Upper lobe of right lung (tissue), 1 donor: ENCODE results near the gene PEMT. TPM values are rescaled to one million over a fixed set of nuclear protein-coding genes. Genes with fewer than 3 reads are reported as not detected.
A peak's percentile ranks its signal among the peaks of the same experiment; 100 is the strongest.
"Not testable (repeated sequence)": the region's sequence is repeated elsewhere in the genome, so short reads cannot be mapped to it uniquely, and the experiment has no call there.

Source experiments
- ATAC-seq: fragments of 200-7000 bp; cut with Tn5 transposase; one replicate; pipeline ENCODE4 v1.9.1; 2020; ENCODE audit warnings: mild to moderate bottlenecking, moderate library complexity
- DNase-seq: peaks from one replicate; pipeline ENCODE4 v3.0.0-alpha.2; 2020
- H3K27ac ChIP-seq: fragments of 200-600 bp; one replicate; pipeline ENCODE4 v1.8.0; 2022
- H3K27me3 ChIP-seq: fragments of 200-600 bp; one replicate; pipeline ENCODE4 v1.8.0; 2022; ENCODE audit warnings: mild to moderate bottlenecking
- H3K36me3 ChIP-seq: fragments of 200-600 bp; one replicate; pipeline ENCODE4 v1.8.0; 2022
- H3K4me1 ChIP-seq: fragments of 200-600 bp; one replicate; pipeline ENCODE4 v1.8.0; 2022
- H3K4me3 ChIP-seq: fragments of 200-600 bp; one replicate; pipeline ENCODE4 v1.8.0; 2022; ENCODE audit warnings: mild to moderate bottlenecking
- H3K9me3 ChIP-seq: fragments of 200-600 bp; one replicate; pipeline ENCODE4 v1.8.0; 2022
- CTCF ChIP-seq: fragments of 200-600 bp; IDR thresholded peaks from one replicate; pipeline ENCODE4 v1.8.0; 2022; ENCODE audit warnings: antibody characterized with exemption
- intact Hi-C: fragments of 100-400 bp; cut with DNase I; formaldehyde crosslinking; loops from one replicate; pipeline ENCODE4 v1.11.0; 2022
- long read RNA-seq: library from polyadenylated mRNA; unstranded; transcript quantifications from one replicate; pipeline ENCODE4 v2.0.0, GENCODE V29; 2021
- total RNA-seq: library from RNA; stranded (reverse); fragmentation: NEBNext Ultra II Directional; extraction: Animal tissue kit (Norgen Biotek cat#: 25700); gene quantifications from one replicate; pipeline ENCODE4 v1.2.1, GENCODE V29; 2021
- donor health status: DM: no; HTN: yes; CAD: no; lungs with severe emphysema.

The PEMT gene, protein sequence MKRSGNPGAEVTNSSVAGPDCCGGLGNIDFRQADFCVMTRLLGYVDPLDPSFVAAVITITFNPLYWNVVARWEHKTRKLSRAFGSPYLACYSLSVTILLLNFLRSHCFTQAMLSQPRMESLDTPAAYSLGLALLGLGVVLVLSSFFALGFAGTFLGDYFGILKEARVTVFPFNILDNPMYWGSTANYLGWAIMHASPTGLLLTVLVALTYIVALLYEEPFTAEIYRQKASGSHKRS
- total RNA-seq, result 29.6 TPM
- long read RNA-seq, transcript PEMT-201 (7 exons, 1,013 nt), result major isoform, 22 of 29 reads
- long read RNA-seq, partial matches to known transcripts, result 2 of 29 reads
- long read RNA-seq, other reads (novel, unspliced or antisense), result 4 of 29 reads

GRCh38 chr17:17591355-17592298 lies at the start of gene PEMT:
Gene PEMT (minus strand): TSS chr17:17591708. CDS start chr17:17591626, 82 bp downstream.
- H3K4me3 ChIP-seq, result peak within 1 kb of the TSS; percentile 93
- no peaks in the 10 kb centered on the region for H3K9me3 ChIP-seq
- TF ChIP-seq CTCF, result no peak
- peak within 1 kb of the TSS; percentile 94 for H3K27ac ChIP-seq
- peaks cover 31% of the 10 kb centered on the region for H3K4me1 ChIP-seq
- no peaks in the 10 kb centered on the region for H3K27me3 ChIP-seq
- DNase-seq (peak; percentile 97), ATAC-seq (peak; percentile 96)
- H3K36me3 ChIP-seq, result no peaks in the 10 kb centered on the region
- intact Hi-C loops, result no loop called here

- intact Hi-C loops, result loop anchor here (5.0 kb wide), 1 partner anchor 282 kb away; no protein-coding TSS in a partner anchor
- H3K4me3 ChIP-seq, result not testable (repeated sequence)
These were observed 48.3 kb upstream of the PEMT start for GRCh38 chr17:17639661-17640270.

DNA sequence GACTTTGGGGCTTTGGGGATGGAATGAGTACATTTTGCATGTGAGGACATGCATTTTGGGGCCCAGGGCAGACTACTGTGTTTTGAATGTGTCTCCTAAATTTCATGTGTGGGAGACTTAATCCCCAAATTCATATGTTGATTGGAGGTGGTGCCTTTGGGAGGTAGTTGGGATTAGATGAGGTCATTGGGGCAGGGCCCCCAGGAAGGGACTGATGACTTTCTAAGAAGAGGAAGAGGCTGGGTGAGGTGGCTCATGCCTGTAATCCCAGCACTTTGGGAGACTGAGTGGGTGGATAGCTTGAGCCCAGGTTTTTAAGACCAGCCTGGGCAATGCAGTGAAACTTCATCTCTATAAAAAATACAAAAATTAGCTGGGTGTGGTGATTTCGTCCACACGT lies 47.0 kb upstream of the PEMT start:
- intact Hi-C loops, result no loop called here
- no peak overlapping the region for H3K27ac ChIP-seq
- ATAC-seq (no peak), DNase-seq (no peak)
- no peaks in the 10 kb centered on the region for H3K4me1 ChIP-seq
- no peak overlapping the region for H3K4me3 ChIP-seq
- no peak for TF ChIP-seq CTCF
- no peaks in the 10 kb centered on the region for H3K9me3 ChIP-seq
- H3K27me3 ChIP-seq, result no peaks in the 10 kb centered on the region
- no peaks in the 10 kb centered on the region for H3K36me3 ChIP-seq

More at GRCh38 chr17:17639661-17640270, 48.3 kb upstream of the PEMT start:
- not testable (repeated sequence) for H3K36me3 ChIP-seq, H3K4me1 ChIP-seq, H3K27ac ChIP-seq, ATAC-seq, H3K9me3 ChIP-seq, H3K27me3 ChIP-seq, DNase-seq

- no peaks in the 10 kb centered on the region for H3K4me1 ChIP-seq
- H3K27ac ChIP-seq, result no peak overlapping the region
- DNase-seq, result no peak
- no peak overlapping the region for H3K4me3 ChIP-seq
- no peaks in the 10 kb centered on the region for H3K9me3 ChIP-seq
- no peaks in the 10 kb centered on the region for H3K36me3 ChIP-seq
- no peak for TF ChIP-seq CTCF
- intact Hi-C loops, result no loop called here
- ATAC-seq, result no peak
- H3K27me3 ChIP-seq, result no peaks in the 10 kb centered on the region
These were observed 44.9 kb upstream of the PEMT start for GRCh38 chr17:17636272-17636885.

- intact Hi-C loops, H3K4me1 ChIP-seq, H3K36me3 ChIP-seq, DNase-seq, H3K9me3 ChIP-seq, H3K27me3 ChIP-seq, H3K27ac ChIP-seq, H3K4me3 ChIP-seq: not testable (repeated sequence)
- ATAC-seq, result peak; percentile 73
These were observed 44.2 kb upstream of the PEMT start for GRCh38 chr17:17635537-17636271.

DNA sequence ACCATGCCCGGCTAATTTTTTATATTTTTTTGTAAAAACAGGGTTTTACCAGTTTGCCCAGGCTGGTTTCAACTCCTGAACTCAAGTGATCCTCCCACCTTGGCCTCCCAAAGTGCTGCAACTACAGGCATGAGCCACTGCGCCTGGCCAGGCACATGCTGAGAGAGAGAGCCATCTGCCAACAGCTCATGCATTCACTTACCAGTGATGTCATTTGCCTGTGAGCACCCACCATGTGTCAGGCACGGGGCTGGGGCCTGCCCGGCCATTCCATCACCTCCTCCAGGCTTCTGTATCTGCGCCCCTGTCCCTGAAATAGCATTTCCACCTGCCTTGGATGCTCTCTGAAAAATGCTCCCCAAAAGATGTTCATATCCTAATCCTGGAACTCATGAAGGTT lies 43.6 kb upstream of the PEMT start:
- Histone ChIP-seq H3K4me1 (no peaks in the 10 kb centered on the region), H3K27me3 (no peaks in the 10 kb centered on the region), H3K27ac (no peak overlapping the region), H3K4me3 (no peak overlapping the region), H3K36me3 (no peaks in the 10 kb centered on the region), H3K9me3 (no peaks in the 10 kb centered on the region)
- TF ChIP-seq CTCF, result no peak
- intact Hi-C loops, result no loop called here
- DNase-seq, result no peak
- no peak for ATAC-seq
